CD1c-positive myeloid dendritic cell (primary cell): ENCODE results near the gene KEL.

Source experiments
- DNase-seq: peaks from one replicate; pipeline ENCODE4 v3.0.0-alpha.2; 2016; ENCODE audit errors: extremely low spot score

The KEL gene

GRCh38 chr7:142927949-142928348, 34.2 kb downstream of the KEL start:
- no peak for DNase-seq

GRCh38 chr7:142927085-142927745, 34.9 kb downstream of the KEL start:
- peak; percentile 88 for DNase-seq

- DNase-seq = no peak
These were observed 36.8 kb downstream of the KEL start for GRCh38 chr7:142925413-142925812.

- DNase-seq = no peak
These were observed 38.8 kb downstream of the KEL start for GRCh38 chr7:142923391-142923790.

- no peak for DNase-seq
These were observed 42.5 kb downstream of the KEL start for GRCh38 chr7:142919656-142920055.

- no peak for DNase-seq
These were observed 43.3 kb downstream of the KEL start for GRCh38 chr7:142918901-142919300.

GRCh38 chr7:142917447-142917846, 44.7 kb downstream of the KEL start:
- no peak for DNase-seq

GRCh38 chr7:142916508-142916907, 45.7 kb downstream of the KEL start:
- no peak for DNase-seq

- DNase-seq = no peak
These were observed 46.8 kb downstream of the KEL start for GRCh38 chr7:142915315-142915714.

GRCh38 chr7:142914121-142914520, 48.0 kb downstream of the KEL start:
- DNase-seq = no peak

- no peak for DNase-seq
These were observed 48.6 kb downstream of the KEL start for GRCh38 chr7:142913566-142913965.

- DNase-seq = no peak
These were observed 49.1 kb downstream of the KEL start for GRCh38 chr7:142913051-142913450.

- peak; percentile 21 for DNase-seq
These were observed 51.7 kb downstream of the KEL start for GRCh38 chr7:142910481-142910880.

- DNase-seq = peak; percentile 17
These were observed 52.1 kb downstream of the KEL start for GRCh38 chr7:142910031-142910433.

- peak; percentile 70 for DNase-seq
These were observed 53.0 kb downstream of the KEL start for GRCh38 chr7:142908921-142909890.

- DNase-seq = no peak
These were observed 53.9 kb downstream of the KEL start for GRCh38 chr7:142908290-142908689.

- DNase-seq = no peak
These were observed 55.5 kb downstream of the KEL start for GRCh38 chr7:142906643-142907042.

- no peak for DNase-seq
These were observed 56.4 kb downstream of the KEL start for GRCh38 chr7:142905759-142906158.

GRCh38 chr7:142904128-142904527, 58.0 kb downstream of the KEL start:
- no peak for DNase-seq

GRCh38 chr7:142901426-142902259, 60.5 kb downstream of the KEL start:
- DNase-seq = no peak

GRCh38 chr7:142899661-142900060, 62.5 kb downstream of the KEL start:
- no peak for DNase-seq
